GM18502 (cell line): ENCODE measurements around the gene CTCF.

Experiments
- ATAC-seq: cut with Tn5 transposase; IDR thresholded peaks from one replicate; pipeline ENCODE4 v1.9.1; 2021; ENCODE audit warnings: mild to moderate bottlenecking; ENCODE audit not compliant: unreplicated experiment, poor library complexity

The CTCF gene

GRCh38 chr16:67547423-67548264 is 14.7 kb upstream of the CTCF start:
- ATAC-seq, result peak; percentile 35

GRCh38 chr16:67548265-67549126 is 13.8 kb upstream of the CTCF start:
- peak; percentile 25 for ATAC-seq

GRCh38 chr16:67549240-67549639 is 13.1 kb upstream of the CTCF start:
- no peak for ATAC-seq

- ATAC-seq, result no peak
Measured at GRCh38 chr16:67549936-67550335, 12.4 kb upstream of the CTCF start.

GRCh38 chr16:67551091-67551490 is 11.2 kb upstream of the CTCF start:
- no peak for ATAC-seq

GRCh38 chr16:67551972-67552371 is 10.4 kb upstream of the CTCF start:
- ATAC-seq, result no peak

- no peak for ATAC-seq
Measured at GRCh38 chr16:67552476-67552875, 9.8 kb upstream of the CTCF start.

GRCh38 chr16:67555795-67556212 is 6.5 kb upstream of the CTCF start:
- no peak for ATAC-seq

GRCh38 chr16:67558859-67559258 is 3.5 kb upstream of the CTCF start:
- no peak for ATAC-seq

GRCh38 chr16:67560827-67561342 is 1.4 kb upstream of the CTCF start:
- ATAC-seq, result no peak

GRCh38 chr16:67561501-67561823 is 864 bp upstream of the CTCF start:
- no peak for ATAC-seq

GRCh38 chr16:67561824-67562525 is 351 bp upstream of the CTCF start:
- ATAC-seq, result peak; percentile 86

GRCh38 chr16:67562918-67563707 is 787 bp downstream of the CTCF start:
- ATAC-seq, result peak; percentile 8

- ATAC-seq, result no peak
Measured at GRCh38 chr16:67563708-67564468, 1.6 kb downstream of the CTCF start.

- no peak for ATAC-seq
Measured at GRCh38 chr16:67565470-67566100, 3.3 kb downstream of the CTCF start.

- ATAC-seq, result no peak
Measured at GRCh38 chr16:67571464-67571863, 9.1 kb downstream of the CTCF start.

GRCh38 chr16:67571981-67572431 is 9.7 kb downstream of the CTCF start:
- ATAC-seq, result no peak

- no peak for ATAC-seq
Measured at GRCh38 chr16:67579686-67580085, 17.4 kb downstream of the CTCF start.

- no peak for ATAC-seq
Measured at GRCh38 chr16:67580202-67580601, 17.9 kb downstream of the CTCF start.
